Stimulated activated CD8-positive, alpha-beta memory T cell treated with anti-CD3 and anti-CD28 coated beads, Interleukin-15, amount 100 ng/mL, for 4 hours (primary cell): Measurements from ENCODE around the gene RNF150.

Experiments
- DNase-seq, 2 donors: peaks; one replicate each; pipeline ENCODE4 v3.0.0-alpha.2; 2020; ENCODE audit warnings: low read depth in 2 of 2

The RNF150 gene

DNA sequence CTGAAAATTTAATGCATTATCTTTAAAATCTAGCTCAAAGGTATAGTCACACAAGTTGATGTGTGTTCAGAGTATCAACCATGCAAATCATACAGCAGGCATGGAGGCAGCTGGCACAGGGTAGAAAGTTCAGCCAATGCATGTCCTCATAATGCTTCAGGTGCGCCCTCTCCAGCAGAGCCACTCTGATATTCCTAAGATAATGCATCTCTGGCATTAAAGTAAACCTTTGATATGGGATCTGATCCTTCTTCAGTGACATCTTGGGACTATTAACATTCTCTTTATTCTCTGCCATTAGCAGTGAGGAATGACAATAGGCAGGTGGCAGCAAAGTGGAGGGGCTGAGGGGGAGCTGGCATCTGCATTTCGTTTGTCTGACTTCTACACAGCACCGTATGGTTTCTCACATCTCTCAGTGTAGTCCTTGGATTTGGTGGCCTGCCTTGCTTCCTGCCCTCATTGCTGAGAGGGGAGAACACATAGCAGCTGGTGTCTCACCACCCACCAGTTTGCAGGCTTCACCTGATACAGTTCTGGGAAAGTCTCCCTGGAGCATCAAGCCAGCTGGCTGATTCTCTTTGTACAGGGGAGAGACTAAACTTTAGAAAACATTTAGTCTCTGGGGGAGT is 208.4 kb downstream of the RNF150 start:
- no peak for DNase-seq

- DNase-seq = no peak
Observed at GRCh38 chr4:140906993-140907962, 226.0 kb downstream of the RNF150 start.

GRCh38 chr4:140904904-140905303 is 228.4 kb downstream of the RNF150 start:
- DNase-seq = no peak

- DNase-seq = no peak
Observed at GRCh38 chr4:140903522-140904475, 229.5 kb downstream of the RNF150 start.

DNA sequence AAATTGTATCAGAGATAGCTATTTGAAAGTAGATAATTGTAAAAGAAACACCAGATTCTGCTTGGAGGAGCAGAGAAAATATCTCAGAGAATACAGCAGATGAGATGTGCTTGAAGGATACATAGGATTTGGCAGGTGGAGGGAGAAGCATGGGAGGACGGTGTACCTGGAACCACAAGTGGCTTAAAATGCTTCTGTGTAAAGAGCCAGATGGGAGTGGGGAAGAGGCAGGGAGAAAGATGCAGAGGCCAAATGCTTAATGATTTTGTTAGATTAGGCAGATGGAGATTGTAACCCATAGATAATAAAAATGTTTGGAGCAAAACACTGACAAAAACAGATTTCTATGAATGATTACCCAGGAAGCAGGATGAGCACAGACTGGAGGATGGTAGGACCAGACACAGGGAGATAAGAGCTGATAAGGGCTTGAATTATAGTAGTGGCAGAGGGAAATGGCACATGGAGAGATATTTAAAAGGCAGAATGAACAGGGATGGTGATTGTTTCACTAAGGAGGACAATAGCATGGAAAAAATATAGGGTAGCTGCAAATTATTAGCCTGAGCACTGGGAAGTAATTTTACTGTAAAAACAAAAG is 231.4 kb downstream of the RNF150 start:
- no peak for DNase-seq

GRCh38 chr4:140893939-140894338 is 239.3 kb downstream of the RNF150 start:
- no peak for DNase-seq

- DNase-seq = no peak
Observed at GRCh38 chr4:140888054-140888453, 245.2 kb downstream of the RNF150 start.

DNA sequence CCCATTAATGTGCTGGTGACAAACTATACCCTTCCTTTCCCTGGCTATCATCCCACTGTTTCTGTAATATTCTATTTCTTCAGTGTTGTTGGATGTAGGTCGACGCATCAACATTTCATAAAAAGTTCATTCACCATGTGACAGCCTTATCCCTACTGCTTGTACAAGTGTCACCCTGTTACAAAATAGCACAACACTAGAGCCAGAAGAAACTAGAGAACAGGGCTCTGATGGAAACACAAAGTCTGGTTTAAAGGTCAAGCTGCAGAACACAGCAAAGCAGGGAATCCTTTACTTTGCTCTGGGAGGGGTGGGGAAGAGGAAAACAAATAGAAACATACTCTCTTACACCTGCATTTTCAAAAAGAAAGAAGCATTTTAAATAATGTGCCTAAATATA is 245.8 kb downstream of the RNF150 start:
- no peak for DNase-seq

DNA sequence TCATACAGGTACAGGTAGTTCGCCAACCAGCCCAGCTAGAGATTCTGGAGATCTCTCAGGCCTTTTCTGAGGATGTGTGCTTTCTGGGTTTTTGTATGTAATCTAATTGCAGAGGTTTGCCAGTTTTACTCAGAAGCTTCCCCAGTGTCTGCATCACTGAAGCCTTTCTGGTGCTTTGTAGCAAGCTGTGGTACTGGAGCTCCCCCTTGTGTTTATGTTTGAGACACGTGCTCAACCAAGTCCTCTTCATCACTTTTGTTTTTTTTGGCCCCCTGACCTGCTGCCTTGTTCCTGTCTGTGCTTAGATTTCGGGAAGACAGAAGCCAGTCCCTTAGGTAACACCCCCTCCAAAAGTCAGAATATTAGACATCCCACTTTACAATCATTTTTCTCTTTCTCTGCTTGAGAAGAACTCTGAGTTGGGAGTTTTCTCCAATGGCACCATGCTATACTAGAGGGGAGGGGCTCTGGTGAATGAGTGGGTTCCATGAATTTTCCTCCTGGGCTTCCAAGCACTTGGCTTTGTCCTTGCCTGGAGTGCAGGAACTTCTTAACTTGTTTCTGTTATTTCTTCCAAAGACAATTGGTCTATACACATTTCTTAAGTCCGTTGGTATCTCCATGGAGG is 248.7 kb downstream of the RNF150 start:
- DNase-seq = no peak

GRCh38 chr4:140877781-140878180 is 255.5 kb downstream of the RNF150 start:
- no peak for DNase-seq

DNA sequence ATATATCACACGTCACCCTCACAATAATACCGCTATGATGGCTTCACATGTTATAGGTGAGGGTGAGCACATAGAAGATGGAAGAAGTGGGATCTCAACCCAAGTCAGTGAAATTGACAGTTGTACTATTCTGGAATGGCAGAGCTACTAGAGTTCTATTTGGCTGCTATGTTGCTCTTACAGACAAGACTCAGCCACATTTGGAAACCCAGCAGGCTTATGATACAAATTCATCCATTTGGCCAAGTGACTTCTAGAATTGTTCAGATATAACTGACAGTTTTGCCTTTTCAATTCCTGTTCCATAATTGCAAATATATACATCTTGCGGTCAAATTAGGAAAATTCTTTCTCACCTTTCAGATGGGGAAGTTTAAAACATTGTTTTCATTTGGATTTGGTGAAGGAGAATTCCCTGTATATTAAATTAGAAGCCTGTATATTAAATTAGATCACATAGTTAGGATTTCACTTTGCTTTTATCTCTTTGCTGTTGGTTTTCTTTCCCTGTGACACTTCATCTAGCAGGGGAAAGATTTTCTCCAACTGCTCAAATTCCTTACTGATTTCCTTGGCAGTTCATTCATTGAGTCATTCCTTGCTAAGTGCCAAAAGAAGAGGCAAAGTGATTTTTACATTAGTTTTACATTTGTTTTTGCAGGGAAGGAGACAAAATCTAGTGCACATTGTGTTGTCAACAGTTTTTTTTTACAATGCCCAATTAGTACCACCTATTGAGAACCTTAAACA is 256.5 kb downstream of the RNF150 start:
- DNase-seq = no peak

GRCh38 chr4:140875746-140876452 is 257.4 kb downstream of the RNF150 start:
- no peak for DNase-seq

DNA sequence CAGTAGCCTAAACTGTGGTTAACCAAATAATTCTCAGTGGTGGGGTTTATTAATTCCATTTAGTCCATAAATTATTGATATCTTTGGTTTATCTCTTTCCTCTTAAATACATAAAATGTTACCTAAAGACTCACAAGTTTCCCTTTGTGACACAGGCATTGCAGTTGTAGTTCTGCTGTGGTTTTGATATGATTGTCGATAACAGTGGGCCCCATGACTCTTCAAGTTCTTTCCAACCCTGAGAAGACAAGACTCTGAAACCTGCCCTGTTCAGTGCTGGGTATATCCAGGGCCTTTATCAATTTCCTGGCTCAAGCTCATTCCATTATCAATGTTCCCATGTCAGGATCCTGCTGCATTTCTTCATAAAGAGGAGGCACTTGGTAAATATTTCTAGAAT is 259.2 kb downstream of the RNF150 start:
- DNase-seq = no peak

GRCh38 chr4:140871368-140871767 is 261.9 kb downstream of the RNF150 start:
- no peak for DNase-seq

DNA sequence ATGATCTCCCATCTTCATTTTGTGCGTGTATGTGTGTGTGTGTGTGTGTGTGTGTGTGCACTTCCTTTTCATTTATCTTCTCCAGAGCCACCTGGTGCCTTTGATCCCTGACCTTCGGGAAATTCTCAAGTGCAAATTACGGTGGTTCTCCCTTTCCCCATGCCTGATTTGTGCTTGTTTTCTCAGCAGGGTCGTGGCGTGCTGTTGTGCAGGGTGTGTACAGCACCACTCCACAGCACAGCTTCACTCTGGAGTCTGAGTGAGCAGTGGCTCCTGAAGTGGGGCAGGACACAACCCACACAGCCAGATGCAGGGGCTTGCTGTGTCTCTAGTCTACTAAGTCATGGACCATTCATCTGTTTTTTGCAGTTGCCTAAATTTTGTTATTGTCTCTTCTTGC is 262.8 kb downstream of the RNF150 start:
- DNase-seq = no peak

DNA sequence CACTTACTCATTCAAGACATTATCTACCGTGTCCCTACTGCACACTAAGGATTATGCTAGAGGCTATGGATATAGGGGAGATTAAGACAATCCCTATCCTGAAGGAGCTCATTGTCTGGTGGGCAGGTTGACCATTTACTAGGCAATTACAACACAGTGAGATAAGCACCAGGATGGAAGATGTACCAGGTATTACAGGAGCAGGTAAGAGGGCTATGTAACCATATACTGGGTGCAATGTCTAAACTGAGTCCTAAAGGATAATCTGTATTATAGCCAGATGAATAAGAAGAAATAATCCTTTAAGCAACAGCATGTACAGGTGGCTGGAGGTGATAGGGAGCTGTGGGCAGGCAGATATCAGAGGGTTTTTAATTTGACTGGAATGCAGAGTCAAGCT is 263.8 kb downstream of the RNF150 start:
- no peak for DNase-seq

DNA sequence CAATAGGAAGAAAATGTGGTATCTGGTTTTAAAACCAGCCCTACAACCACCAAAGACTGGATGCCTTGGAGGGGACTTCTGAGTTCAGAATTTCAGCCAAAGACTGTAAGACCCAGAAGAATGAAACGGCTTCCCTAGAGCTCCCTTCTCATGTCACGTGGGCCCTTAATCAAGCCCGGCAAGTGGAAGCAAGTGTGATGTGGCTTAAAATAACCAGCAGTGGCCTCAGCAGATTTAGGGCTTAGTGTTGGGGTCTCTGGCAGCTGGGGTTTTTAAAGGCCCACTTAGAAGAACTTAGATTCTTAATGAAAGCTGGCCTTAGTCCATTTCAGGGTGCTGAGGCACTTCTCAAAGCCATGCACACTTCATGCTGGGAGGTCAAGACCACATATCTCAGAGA is 265.9 kb downstream of the RNF150 start:
- no peak for DNase-seq

- no peak for DNase-seq
Observed at GRCh38 chr4:140866492-140867005, 266.7 kb downstream of the RNF150 start.
